ENCODE measurements around the gene TMEM273.

The TMEM273 gene

GRCh38 chr10:49115015-49115795 lies 73.0 kb downstream of the TMEM273 start, which contains the start of gene VSTM4:
VSTM4 (minus strand) TSS chr10:49115522; CDS start chr10:49115485, 37 bp downstream.
- no peak for TF ChIP-seq BACH2 (CRISPR knock-in tag; IDR thresholded peaks at IDR 0.05; ENCODE audit: borderline replicate concordance)
- no peak for TF ChIP-seq PPARA (CRISPR knock-in tag; IDR thresholded peaks at IDR 0.05; ENCODE audit: borderline replicate concordance)
- no peak for TF ChIP-seq OSR1 (CRISPR knock-in tag; IDR thresholded peaks at IDR 0.05)
- TF ChIP-seq ZC3H10 (CRISPR knock-in tag; IDR thresholded peaks at IDR 0.05), result no peak
- no peak for TF ChIP-seq GLIS3 (CRISPR knock-in tag; IDR thresholded peaks at IDR 0.05)
- TF ChIP-seq PATZ1 (CRISPR knock-in tag; IDR thresholded peaks at IDR 0.05; ENCODE audit: borderline replicate concordance), result no peak
- TF ChIP-seq RARB (CRISPR knock-in tag; IDR thresholded peaks at IDR 0.05), result no peak
- TF ChIP-seq TCF4 (CRISPR knock-in tag; IDR thresholded peaks at IDR 0.05; ENCODE audit: borderline replicate concordance), result no peak
- TF ChIP-seq ESRRG (CRISPR knock-in tag; IDR thresholded peaks at IDR 0.05), result no peak
- TF ChIP-seq CSRNP3 (CRISPR knock-in tag; IDR thresholded peaks at IDR 0.05), result no peak
- TF ChIP-seq CSDC2 (CRISPR knock-in tag; IDR thresholded peaks at IDR 0.05), result no peak
- ATAC-seq, result no peak

- TF ChIP-seq RARB (CRISPR knock-in tag; IDR thresholded peaks at IDR 0.05), result no peak
- no peak for TF ChIP-seq SNAI2 (CRISPR knock-in tag; IDR thresholded peaks at IDR 0.05)
- TF ChIP-seq TOX (CRISPR knock-in tag; IDR thresholded peaks at IDR 0.05; ENCODE audit: borderline replicate concordance), result no peak
- no peak for TF ChIP-seq ESRRG (CRISPR knock-in tag; IDR thresholded peaks at IDR 0.05)
- no peak for TF ChIP-seq PATZ1 (CRISPR knock-in tag; IDR thresholded peaks at IDR 0.05; ENCODE audit: borderline replicate concordance)
- no peak for TF ChIP-seq ZFP3 (CRISPR knock-in tag; IDR thresholded peaks at IDR 0.05)
- no peak for TF ChIP-seq ZC3H10 (CRISPR knock-in tag; IDR thresholded peaks at IDR 0.05)
- no peak for TF ChIP-seq TCF4 (CRISPR knock-in tag; IDR thresholded peaks at IDR 0.05; ENCODE audit: borderline replicate concordance)
- TF ChIP-seq TSHZ2 (CRISPR knock-in tag; IDR thresholded peaks at IDR 0.05), result no peak
- no peak for TF ChIP-seq ISL1 (CRISPR knock-in tag; IDR thresholded peaks at IDR 0.05)
- no peak for TF ChIP-seq ZNF8 (CRISPR knock-in tag; IDR thresholded peaks at IDR 0.05)
- ATAC-seq, result no peak
Measured at GRCh38 chr10:49114718-49115014, 73.5 kb downstream of the TMEM273 start.

- no peak for TF ChIP-seq TSHZ2 (CRISPR knock-in tag; IDR thresholded peaks at IDR 0.05)
- no peak for TF ChIP-seq PATZ1 (CRISPR knock-in tag; IDR thresholded peaks at IDR 0.05; ENCODE audit: borderline replicate concordance)
- no peak for TF ChIP-seq GLIS3 (CRISPR knock-in tag; IDR thresholded peaks at IDR 0.05)
- no peak for TF ChIP-seq RARB (CRISPR knock-in tag; IDR thresholded peaks at IDR 0.05)
- no peak for TF ChIP-seq SNAI2 (CRISPR knock-in tag; IDR thresholded peaks at IDR 0.05)
- no peak for TF ChIP-seq OSR1 (CRISPR knock-in tag; IDR thresholded peaks at IDR 0.05)
- no peak for TF ChIP-seq TOX (CRISPR knock-in tag; IDR thresholded peaks at IDR 0.05; ENCODE audit: borderline replicate concordance)
- no peak for TF ChIP-seq ZFP3 (CRISPR knock-in tag; IDR thresholded peaks at IDR 0.05)
- no peak for TF ChIP-seq ZFP30 (CRISPR knock-in tag; IDR thresholded peaks at IDR 0.05)
- TF ChIP-seq PPARA (CRISPR knock-in tag; IDR thresholded peaks at IDR 0.05; ENCODE audit: borderline replicate concordance), result no peak
- TF ChIP-seq ARNTL (CRISPR knock-in tag; IDR thresholded peaks at IDR 0.05; ENCODE audit: borderline replicate concordance, low read depth), result no peak
- TF ChIP-seq ZNF565 (CRISPR knock-in tag; conservative IDR thresholded peaks at IDR 0.05; ENCODE audit: low read depth), result no peak
- no peak for TF ChIP-seq ZNF70 (CRISPR knock-in tag; IDR thresholded peaks at IDR 0.05)
- TF ChIP-seq ZNF8 (CRISPR knock-in tag; IDR thresholded peaks at IDR 0.05), result no peak
- ATAC-seq, result no peak
Measured at GRCh38 chr10:49113741-49114141, 74.5 kb downstream of the TMEM273 start.

All from SK-N-SH treated with all-trans-retinoic acid at 6 μM for 48 hours (cell line).